Uterus (tissue), 2 donors: Measurements from ENCODE around the gene HSD3B2.

Source experiments
- CTCF ChIP-seq, 4 experiments: fragments of 200-600 bp in 2 of 4; fragments of 450-650 bp in 2 of 4; sonication (generic) in 2 of 4; IDR thresholded peaks; one replicate each; pipeline ENCODE4 v1.5.1; 2016 to 2019; ENCODE audit warnings: antibody characterized with exemption in 4 of 4, mild to moderate bottlenecking in 2 of 4, moderate library complexity in 1 of 4
- POLR2A ChIP-seq, 2 donors: fragments of 450-650 bp; IDR thresholded peaks; one replicate each; pipeline ENCODE4 v1.6.1; 2016; ENCODE audit warnings: antibody characterized with exemption in 2 of 2, mild to moderate bottlenecking in 1 of 2, moderate library complexity in 1 of 2

GRCh38 chr1:119431836-119432235 lies 16.9 kb downstream of the HSD3B2 start:
- no peak for TF ChIP-seq CTCF (IDR thresholded peaks at IDR 0.05)
- no peak for TF ChIP-seq POLR2A (IDR thresholded peaks at IDR 0.05)
